ENCODE data around the gene ZNF629.

GRCh38 chr16:30753596-30753995 lies 33.4 kb downstream of the ZNF629 start:
- TF ChIP-seq CTCF (IDR thresholded peaks at IDR 0.05) (no peak), POLR2A (IDR thresholded peaks at IDR 0.05) (no peak)

Data from adrenal gland (tissue), 5 donors.